Body of pancreas (tissue), 4 donors: ENCODE measurements around the gene PCGF2. TPM values are rescaled to one million over a fixed set of nuclear protein-coding genes. Genes with fewer than 3 reads are reported as not detected.
A peak's percentile ranks its signal among the peaks of the same experiment; 100 is the strongest.

Experiments used
- ATAC-seq: fragments of 150-250 bp; one replicate; pipeline ENCODE4 v1.9.1; 2016
- DNase-seq, 4 donors: peaks; one replicate each; pipeline ENCODE4 v3.0.0-alpha.2; 2019
- H3K27ac ChIP-seq, 4 donors: fragments of 200-600 bp; sonication (generic); 1 replicate in 3 of 4; 2 replicates in 1 of 4; pipeline versions ENCODE4 v1.5.1 to v1.6.1; 2016 to 2019; ENCODE audit warnings: mild to moderate bottlenecking in 1 of 4, mixed read lengths in 1 of 4, moderate library complexity in 1 of 4
- H3K27me3 ChIP-seq, 2 donors: fragments of 200-600 bp; sonication (generic); one replicate each; pipeline ENCODE4 v1.6.0; 2016; ENCODE audit warnings: mild to moderate bottlenecking in 1 of 2
- H3K36me3 ChIP-seq, 2 donors: fragments of 200-600 bp; sonication (generic); replicated peaks in 1 of 2; 2 replicates each; pipeline ENCODE4 v1.5.1; 2016; ENCODE audit warnings: low read depth in 2 of 2; ENCODE audit not compliant: insufficient read depth in 1 of 2
- H3K4me1 ChIP-seq: fragments of 200-600 bp; sonication (generic); one replicate; pipeline ENCODE4 v1.6.0; 2016
- H3K4me3 ChIP-seq, 2 donors: fragments of 200-600 bp; sonication (generic); 1 replicate in 1 of 2; 2 replicates in 1 of 2; pipeline ENCODE4 v1.5.1; 2016 to 2019
- H3K9me3 ChIP-seq, 3 donors: fragments of 200-600 bp; sonication (generic); 1 replicate in 2 of 3; 2 replicates in 1 of 3; pipeline ENCODE4 v1.5.1; 2016
- POLR2A ChIP-seq, 3 donors: fragments of 450-650 bp; IDR thresholded peaks; one replicate each; pipeline ENCODE4 v1.6.1; 2016; ENCODE audit warnings: antibody characterized with exemption in 3 of 3, mild to moderate bottlenecking in 2 of 3
- WGBS, 2 donors: methylation state at CpG; one replicate each; pipeline ENCODE4 v1.1.5; 2017; 5-methylcytosine and 5-hydroxymethylcytosine counted together
- intact Hi-C: fragments of 100-400 bp; cut with DNase I; formaldehyde crosslinking; loops from one replicate; pipeline ENCODE4 v1.15.1; 2023
- total RNA-seq, 2 donors: library from RNA; depleted of rRNA; stranded (reverse); fragments of >200 nt; gene quantifications; one replicate each; pipeline ENCODE4 v1.1.0, GENCODE V29; 2016
- TF ChIP-seq, protein P1 (sequence below), 7 experiments: fragments of 450-650 bp in 4 of 7; fragments of 200-600 bp in 3 of 7; sonication (generic) in 3 of 7; IDR thresholded peaks; one replicate each; pipeline ENCODE4 v1.5.1; 2016 to 2019; ENCODE audit warnings: antibody characterized with exemption in 7 of 7

Gene PCGF2
- total RNA-seq, 2 donors from 2014 or later = 5.9 to 9.3 TPM

DNA sequence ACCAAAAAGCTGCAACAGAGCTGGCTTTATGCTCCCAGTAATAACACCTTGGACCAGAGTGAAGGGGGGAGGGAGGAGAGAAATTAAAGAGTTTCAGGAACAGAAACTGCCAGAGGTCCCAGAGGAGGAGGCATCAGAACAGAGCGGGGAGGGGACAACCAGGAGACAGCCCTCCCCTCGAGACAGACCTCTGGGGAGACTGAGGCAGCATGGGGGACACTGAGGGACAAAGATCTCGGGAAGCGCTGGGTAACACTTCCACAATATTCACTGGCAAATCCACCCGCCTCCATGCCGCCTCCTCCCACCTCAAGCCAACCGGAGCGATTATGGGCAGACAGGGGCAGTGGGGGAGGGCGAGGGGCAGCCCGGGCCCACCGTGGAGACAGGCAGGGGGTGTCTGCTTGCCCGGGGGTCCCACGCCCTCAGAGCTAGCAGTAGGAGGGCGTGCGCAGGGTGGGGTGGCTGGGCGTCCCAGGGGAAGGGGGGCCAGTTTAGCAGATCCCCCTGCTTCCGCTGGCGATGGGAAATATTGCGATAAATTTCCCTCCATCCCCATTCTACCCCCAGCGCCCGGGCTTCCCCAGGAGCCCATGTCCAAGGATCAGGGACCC is 1.2 kb downstream of the PCGF2 start:
- H3K4me3 ChIP-seq = peak overlapping the region; percentile 79 to 89
- DNase-seq (no peak), ATAC-seq (no peak)
- 5 to 21% methylated on average over 6 to 21 of the region's 21 CpGs for WGBS, 2 donors
- peak overlapping the region; percentile 61 to 89 (median 76) for H3K27ac ChIP-seq
- intact Hi-C loops = no loop called here
- peaks cover 75% of the 10 kb centered on the region for H3K4me1 ChIP-seq
- no peaks in the 10 kb centered on the region for H3K27me3 ChIP-seq
- no peaks in the 10 kb centered on the region for H3K36me3 ChIP-seq
- H3K9me3 ChIP-seq = no peaks in the 10 kb centered on the region
- TF ChIP-seq, protein P1, sequence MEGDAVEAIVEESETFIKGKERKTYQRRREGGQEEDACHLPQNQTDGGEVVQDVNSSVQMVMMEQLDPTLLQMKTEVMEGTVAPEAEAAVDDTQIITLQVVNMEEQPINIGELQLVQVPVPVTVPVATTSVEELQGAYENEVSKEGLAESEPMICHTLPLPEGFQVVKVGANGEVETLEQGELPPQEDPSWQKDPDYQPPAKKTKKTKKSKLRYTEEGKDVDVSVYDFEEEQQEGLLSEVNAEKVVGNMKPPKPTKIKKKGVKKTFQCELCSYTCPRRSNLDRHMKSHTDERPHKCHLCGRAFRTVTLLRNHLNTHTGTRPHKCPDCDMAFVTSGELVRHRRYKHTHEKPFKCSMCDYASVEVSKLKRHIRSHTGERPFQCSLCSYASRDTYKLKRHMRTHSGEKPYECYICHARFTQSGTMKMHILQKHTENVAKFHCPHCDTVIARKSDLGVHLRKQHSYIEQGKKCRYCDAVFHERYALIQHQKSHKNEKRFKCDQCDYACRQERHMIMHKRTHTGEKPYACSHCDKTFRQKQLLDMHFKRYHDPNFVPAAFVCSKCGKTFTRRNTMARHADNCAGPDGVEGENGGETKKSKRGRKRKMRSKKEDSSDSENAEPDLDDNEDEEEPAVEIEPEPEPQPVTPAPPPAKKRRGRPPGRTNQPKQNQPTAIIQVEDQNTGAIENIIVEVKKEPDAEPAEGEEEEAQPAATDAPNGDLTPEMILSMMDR (IDR thresholded peaks at IDR 0.05) = no peak
- TF ChIP-seq POLR2A (IDR thresholded peaks at IDR 0.05) = peak in 1 of 3 donors; percentile 2

DNA sequence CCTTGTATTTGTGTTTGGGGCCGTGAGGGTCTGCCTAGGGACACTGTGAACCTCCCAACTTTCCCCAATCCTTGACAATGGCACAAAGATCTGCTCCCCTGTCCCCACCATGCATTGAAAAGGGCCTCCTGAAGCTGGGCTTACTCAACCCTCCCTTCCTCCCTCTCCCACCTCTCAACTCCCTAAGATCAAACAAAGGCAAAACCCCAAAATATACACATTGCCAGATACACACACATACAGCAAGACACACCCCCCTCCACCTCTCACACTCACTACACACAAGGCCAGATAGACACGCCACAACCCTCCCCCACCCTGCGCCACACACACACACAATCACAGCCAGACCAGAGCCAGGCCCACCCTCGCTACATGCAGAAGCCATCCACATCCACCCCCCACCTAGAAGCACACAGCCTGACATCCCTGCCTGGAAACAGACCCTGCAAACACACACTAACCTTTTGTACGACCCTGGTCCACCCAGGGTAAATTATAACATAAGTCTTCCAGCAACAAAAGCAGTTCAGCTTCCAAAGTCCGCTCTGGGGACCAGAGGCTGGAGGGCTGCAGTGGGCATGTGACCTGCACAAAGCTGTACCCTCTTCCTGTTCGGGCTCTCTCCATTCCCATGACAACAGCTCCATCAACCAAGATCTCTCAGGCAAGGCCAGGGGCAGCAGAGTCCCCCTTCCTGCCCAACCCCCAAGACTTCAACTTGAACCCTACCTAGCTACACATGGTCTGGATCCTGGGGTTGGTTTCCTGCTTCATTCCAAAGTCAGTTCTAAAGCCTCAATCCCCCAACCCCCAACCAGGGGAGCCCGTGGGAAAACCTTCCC is 1.9 kb downstream of the PCGF2 start:
- Histone ChIP-seq H3K36me3 (no peaks in the 10 kb centered on the region), H3K27ac (peak overlapping the region; percentile 61 to 89 (median 76)), H3K4me3 (no peak overlapping the region), H3K9me3 (no peaks in the 10 kb centered on the region), H3K4me1 (peaks cover 75% of the 10 kb centered on the region), H3K27me3 (no peaks in the 10 kb centered on the region)
- intact Hi-C loops = no loop called here
- 47 to 57% methylated on average over 6 to 8 of the region's 8 CpGs for WGBS, 2 donors
- TF ChIP-seq, protein P1 (IDR thresholded peaks at IDR 0.05) = no peak
- no peak for TF ChIP-seq POLR2A (IDR thresholded peaks at IDR 0.05)
- no peak for DNase-seq
- no peak for ATAC-seq

DNA sequence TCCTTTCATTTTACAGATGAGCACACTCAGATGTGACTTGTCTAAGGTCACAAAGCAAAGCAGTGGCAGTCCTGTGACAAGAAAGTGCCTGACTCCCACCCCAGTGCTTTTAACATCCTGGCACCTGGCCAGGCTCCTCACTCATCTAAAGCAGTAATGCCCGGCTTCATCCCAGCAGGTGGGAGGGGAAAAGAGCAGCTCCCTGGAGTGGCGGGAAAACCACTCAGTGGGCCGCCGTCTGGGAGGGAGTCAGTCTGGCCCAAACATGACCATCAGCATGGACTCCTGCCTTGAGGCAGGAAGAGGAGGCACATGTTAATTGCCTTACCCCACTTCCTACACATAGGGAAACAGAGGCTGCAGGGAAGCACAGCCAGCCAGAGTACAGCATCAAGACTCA is 2.6 kb downstream of the PCGF2 start:
- no peak for ATAC-seq
- intact Hi-C loops = no loop called here
- WGBS, 2 donors = 45 to 49% methylated on average over 4 of the region's 4 CpGs
- Histone ChIP-seq H3K36me3 (no peaks in the 10 kb centered on the region), H3K4me1 (peaks cover 75% of the 10 kb centered on the region), H3K27ac (peak overlapping the region in 3 of 4 donors; percentile 5 to 89 (median 74)), H3K27me3 (no peaks in the 10 kb centered on the region), H3K9me3 (no peaks in the 10 kb centered on the region), H3K4me3 (no peak overlapping the region)
- TF ChIP-seq, protein P1 (IDR thresholded peaks at IDR 0.05) = no peak
- TF ChIP-seq POLR2A (IDR thresholded peaks at IDR 0.05) = no peak
- DNase-seq = no peak

DNA sequence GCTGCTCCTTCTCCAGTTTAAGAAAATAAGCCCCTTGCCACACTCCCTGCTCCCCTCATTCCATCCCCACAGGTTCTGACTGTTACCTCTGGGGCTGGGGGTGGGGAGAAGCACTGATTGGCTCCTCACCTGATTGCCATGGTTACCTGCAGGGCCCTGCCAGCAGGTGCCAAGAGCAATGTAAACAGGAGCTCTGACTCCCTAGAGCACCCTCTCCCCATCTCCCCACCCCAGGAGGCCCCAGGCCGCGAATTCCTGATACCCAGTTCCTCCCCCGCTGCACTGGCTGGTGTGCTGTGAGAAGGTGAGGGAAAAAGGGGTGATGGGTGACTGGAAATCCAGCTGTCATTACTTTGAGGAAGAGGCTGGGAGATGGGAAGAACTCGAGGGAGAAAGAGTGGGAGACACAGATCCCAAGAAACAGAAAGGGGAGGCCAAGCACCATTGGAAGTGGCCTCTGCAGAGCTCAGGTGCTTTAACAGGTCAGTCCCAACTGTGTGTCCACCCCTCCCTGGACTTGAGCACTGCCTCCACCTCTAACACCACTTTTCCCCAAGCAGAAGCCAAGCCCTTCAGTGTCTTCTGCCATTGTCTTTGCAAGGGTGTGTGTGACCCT is 4.5 kb downstream of the PCGF2 start:
- Histone ChIP-seq H3K27ac (peak overlapping the region in 3 of 4 donors; percentile 78 to 95 (median 89)), H3K36me3 (peaks cover 0 to 7% of the 10 kb centered on the region in 2 donors), H3K27me3 (no peaks in the 10 kb centered on the region), H3K9me3 (no peaks in the 10 kb centered on the region), H3K4me1 (peaks cover 59% of the 10 kb centered on the region), H3K4me3 (no peak overlapping the region)
- 35 to 49% methylated on average over 3 to 4 of the region's 4 CpGs for WGBS, 2 donors
- no peak for ATAC-seq
- intact Hi-C loops = no loop called here
- peak in 3 of 4 donors; percentile 62 to 71 (median 69) for DNase-seq
- TF ChIP-seq, protein P1 (IDR thresholded peaks at IDR 0.05) = no peak
- no peak for TF ChIP-seq POLR2A (IDR thresholded peaks at IDR 0.05)
